Measurements from ENCODE around the gene KLF13. TPM values are rescaled to one million over a fixed set of nuclear protein-coding genes. Genes with fewer than 3 reads are reported as not detected.
A peak's percentile ranks its signal among the peaks of the same experiment; 100 is the strongest.

The KLF13 gene
- total RNA-seq, 1 experiment from 2014 or later: 14.1 TPM

DNA sequence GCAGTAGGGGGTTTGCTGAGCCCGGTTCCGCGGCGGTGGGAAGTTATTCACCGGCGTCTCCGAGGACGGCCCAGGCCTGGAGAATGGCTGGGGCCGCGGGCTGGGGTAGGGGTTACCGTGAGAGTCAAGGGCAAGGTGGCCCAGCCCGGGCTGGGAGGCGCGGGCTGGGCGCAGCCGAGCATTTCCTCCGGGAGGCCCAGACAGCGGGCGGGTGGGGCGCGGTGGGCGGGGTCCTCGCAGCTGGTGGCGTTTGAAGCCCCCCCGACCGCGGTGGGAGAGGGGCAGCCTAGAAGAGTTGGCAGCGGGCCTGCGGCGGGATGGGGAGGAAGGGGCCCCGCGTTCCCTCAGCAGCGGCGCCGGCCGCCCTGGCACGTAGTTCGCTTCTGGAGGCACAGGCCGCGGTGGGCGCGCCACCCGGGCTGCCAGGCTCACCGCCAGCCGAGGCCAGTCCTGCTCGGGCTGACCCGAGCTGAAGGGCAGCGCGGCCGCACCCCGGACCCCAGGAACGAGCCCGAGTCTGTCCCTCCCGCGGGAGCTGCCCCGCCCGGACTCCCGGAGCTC, 960 bp upstream of the KLF13 start:
- Mint-ChIP-seq H3K4me1 (ENCODE audit: low read depth, unreplicated experiment) (no peaks in the 10 kb centered on the region), H3K27me3 (ENCODE audit: unreplicated experiment) (no peaks in the 10 kb centered on the region), H3K36me3 (ENCODE audit: insufficient read depth, unreplicated experiment) (peaks cover 24% of the 10 kb centered on the region), H3K27ac (ENCODE audit: unreplicated experiment) (no peak overlapping the region), H3K4me3 (ENCODE audit: low read depth, unreplicated experiment) (peak overlapping the region; percentile 70), H3K9me3 (ENCODE audit: low read depth, unreplicated experiment) (no peaks in the 10 kb centered on the region)
- CTCF ChIA-PET: no interaction called here
- DNase-seq: peak; percentile 3
- TF ChIP-seq, protein P1, sequence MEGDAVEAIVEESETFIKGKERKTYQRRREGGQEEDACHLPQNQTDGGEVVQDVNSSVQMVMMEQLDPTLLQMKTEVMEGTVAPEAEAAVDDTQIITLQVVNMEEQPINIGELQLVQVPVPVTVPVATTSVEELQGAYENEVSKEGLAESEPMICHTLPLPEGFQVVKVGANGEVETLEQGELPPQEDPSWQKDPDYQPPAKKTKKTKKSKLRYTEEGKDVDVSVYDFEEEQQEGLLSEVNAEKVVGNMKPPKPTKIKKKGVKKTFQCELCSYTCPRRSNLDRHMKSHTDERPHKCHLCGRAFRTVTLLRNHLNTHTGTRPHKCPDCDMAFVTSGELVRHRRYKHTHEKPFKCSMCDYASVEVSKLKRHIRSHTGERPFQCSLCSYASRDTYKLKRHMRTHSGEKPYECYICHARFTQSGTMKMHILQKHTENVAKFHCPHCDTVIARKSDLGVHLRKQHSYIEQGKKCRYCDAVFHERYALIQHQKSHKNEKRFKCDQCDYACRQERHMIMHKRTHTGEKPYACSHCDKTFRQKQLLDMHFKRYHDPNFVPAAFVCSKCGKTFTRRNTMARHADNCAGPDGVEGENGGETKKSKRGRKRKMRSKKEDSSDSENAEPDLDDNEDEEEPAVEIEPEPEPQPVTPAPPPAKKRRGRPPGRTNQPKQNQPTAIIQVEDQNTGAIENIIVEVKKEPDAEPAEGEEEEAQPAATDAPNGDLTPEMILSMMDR (IDR thresholded peaks at IDR 0.05; ENCODE audit: unreplicated experiment): no peak
- intact Hi-C loops (cut with micrococcal nuclease; ENCODE audit: unreplicated experiment): loop anchor here (10.0 kb wide), 1 partner anchor 111 kb away; no protein-coding TSS in a partner anchor
- BruUV-seq (replicated peaks): no TSS peak

DNA sequence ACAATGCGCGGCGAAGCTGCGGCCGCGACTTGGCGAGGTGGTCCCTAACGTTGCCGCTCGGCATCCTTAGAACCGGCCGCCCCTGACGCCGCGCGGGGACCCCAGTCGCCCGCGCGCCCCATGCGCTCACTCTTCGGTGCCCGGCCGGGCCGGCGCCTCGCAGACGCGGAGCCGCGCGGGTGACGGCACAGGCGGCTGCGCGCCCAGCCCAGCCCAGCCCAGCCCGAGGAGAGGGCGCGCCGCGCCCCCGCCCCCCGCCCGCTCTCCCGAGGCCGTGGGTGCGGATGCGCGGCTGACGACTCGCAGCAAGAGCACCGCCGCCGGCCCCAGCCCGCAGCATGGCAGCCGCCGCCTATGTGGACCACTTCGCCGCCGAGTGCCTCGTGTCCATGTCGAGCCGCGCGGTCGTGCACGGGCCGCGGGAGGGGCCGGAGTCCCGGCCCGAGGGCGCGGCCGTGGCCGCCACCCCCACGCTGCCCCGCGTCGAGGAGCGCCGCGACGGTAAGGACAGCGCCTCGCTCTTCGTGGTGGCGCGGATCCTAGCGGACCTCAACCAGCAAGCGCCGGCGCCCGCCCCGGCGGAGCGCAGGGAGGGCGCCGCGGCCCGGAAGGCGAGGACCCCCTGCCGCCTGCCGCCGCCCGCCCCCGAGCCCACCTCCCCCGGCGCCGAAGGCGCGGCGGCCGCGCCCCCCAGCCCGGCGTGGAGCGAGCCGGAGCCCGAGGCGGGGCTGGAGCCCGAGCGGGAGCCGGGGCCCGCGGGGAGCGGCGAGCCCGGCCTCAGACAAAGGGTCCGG, 437 bp downstream of the KLF13 start:
- intact Hi-C loops (cut with micrococcal nuclease; ENCODE audit: unreplicated experiment): loop anchor here (10.0 kb wide), 1 partner anchor 112 kb away; no protein-coding TSS in a partner anchor
- CTCF ChIA-PET: no interaction called here
- no peak for DNase-seq
- Mint-ChIP-seq H3K27me3 (ENCODE audit: unreplicated experiment) (no peaks in the 10 kb centered on the region), H3K36me3 (ENCODE audit: insufficient read depth, unreplicated experiment) (peaks cover 24% of the 10 kb centered on the region), H3K4me1 (ENCODE audit: low read depth, unreplicated experiment) (no peaks in the 10 kb centered on the region), H3K27ac (ENCODE audit: unreplicated experiment) (no peak overlapping the region), H3K4me3 (ENCODE audit: low read depth, unreplicated experiment) (peak overlapping the region; percentile 69), H3K9me3 (ENCODE audit: low read depth, unreplicated experiment) (no peaks in the 10 kb centered on the region)
- no TSS peak for BruUV-seq (replicated peaks)
- TF ChIP-seq, protein P1 (IDR thresholded peaks at IDR 0.05; ENCODE audit: unreplicated experiment): no peak

DNA sequence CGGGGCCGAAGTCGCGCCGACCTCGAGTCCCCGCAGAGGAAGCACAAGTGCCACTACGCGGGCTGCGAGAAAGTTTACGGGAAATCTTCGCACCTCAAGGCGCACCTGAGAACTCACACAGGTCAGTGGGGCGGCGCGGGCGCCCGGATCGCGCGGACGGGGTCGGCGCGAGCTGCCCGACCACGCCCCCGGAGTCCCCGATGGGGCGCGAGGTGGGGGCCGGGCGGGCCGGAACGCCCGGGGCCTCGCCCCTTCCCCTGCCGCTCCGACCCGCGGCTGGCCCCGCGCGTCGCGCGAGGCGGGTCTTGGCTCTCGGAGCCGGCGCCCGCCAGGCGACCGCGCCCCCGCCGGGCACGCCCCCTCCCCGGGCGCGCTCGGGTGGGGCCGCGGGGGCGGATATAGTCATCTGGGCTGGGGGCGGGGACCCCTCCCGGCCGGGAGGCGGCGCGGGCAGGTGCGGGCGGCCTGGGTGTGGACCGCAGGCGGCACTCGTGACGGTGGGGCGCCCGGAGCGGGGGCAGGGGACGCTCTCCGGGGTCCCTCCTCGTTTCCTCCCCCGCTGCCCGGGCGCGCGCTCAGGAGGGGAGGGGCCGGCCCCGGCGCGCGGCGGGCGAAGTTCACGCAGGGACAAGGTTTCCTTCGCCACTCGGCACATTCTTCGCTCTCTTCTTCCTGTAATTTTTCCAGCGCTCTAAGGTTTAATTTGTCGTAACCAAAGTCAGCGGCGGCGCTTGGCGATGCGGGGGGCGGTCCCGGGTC, 1.2 kb downstream of the KLF13 start:
- peak; percentile 33 for DNase-seq
- H3K9me3 Mint-ChIP-seq (ENCODE audit: low read depth, unreplicated experiment): no peaks in the 10 kb centered on the region
- BruUV-seq (replicated peaks): no TSS peak
- CTCF ChIA-PET: interaction anchor here (0.6 kb wide), 1 partner anchor 17 kb away, joined by 3 read pairs; no protein-coding TSS in a partner anchor
- intact Hi-C loops (cut with micrococcal nuclease; ENCODE audit: unreplicated experiment): loop anchor here (10.0 kb wide), 1 partner anchor 113 kb away; no protein-coding TSS in a partner anchor
- TF ChIP-seq, protein P1 (IDR thresholded peaks at IDR 0.05; ENCODE audit: unreplicated experiment): no peak
- peak overlapping the region; percentile 67 for H3K27ac Mint-ChIP-seq (ENCODE audit: unreplicated experiment)
- no peaks in the 10 kb centered on the region for H3K4me1 Mint-ChIP-seq (ENCODE audit: low read depth, unreplicated experiment)
- peak overlapping the region; percentile 69 for H3K4me3 Mint-ChIP-seq (ENCODE audit: low read depth, unreplicated experiment)
- peaks cover 24% of the 10 kb centered on the region for H3K36me3 Mint-ChIP-seq (ENCODE audit: insufficient read depth, unreplicated experiment)
- no peaks in the 10 kb centered on the region for H3K27me3 Mint-ChIP-seq (ENCODE audit: unreplicated experiment)

DNA sequence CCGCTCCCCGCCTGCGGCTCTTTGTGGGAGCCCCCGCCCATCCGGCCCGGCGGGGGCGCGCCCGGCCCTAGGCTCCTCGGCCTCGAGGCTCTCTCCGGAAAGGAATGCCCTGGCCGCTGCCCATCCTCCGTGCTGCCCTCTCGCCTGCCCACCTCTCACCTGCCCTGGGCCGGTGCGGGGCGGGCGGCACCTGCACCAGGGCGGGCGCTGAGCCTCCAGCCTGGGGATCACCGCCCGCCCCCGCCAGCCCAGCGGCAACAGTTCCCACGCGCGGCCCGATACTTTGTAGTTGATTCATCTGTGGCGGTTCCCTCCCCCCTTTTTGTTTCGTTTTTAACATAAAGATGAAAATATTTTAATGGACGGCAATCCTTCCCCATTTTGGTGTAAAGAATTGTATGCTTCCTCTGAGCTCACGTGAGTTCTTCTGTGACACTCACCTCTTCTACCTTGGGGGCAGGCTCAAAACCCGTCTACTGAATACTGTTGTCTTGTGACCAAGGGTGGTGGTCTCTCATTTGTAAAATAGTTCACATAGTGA, 1.9 kb downstream of the KLF13 start:
- Mint-ChIP-seq H3K9me3 (ENCODE audit: low read depth, unreplicated experiment) (no peaks in the 10 kb centered on the region), H3K4me1 (ENCODE audit: low read depth, unreplicated experiment) (no peaks in the 10 kb centered on the region), H3K4me3 (ENCODE audit: low read depth, unreplicated experiment) (peak overlapping the region; percentile 69), H3K36me3 (ENCODE audit: insufficient read depth, unreplicated experiment) (peaks cover 24% of the 10 kb centered on the region), H3K27ac (ENCODE audit: unreplicated experiment) (peak overlapping the region; percentile 67), H3K27me3 (ENCODE audit: unreplicated experiment) (no peaks in the 10 kb centered on the region)
- intact Hi-C loops (cut with micrococcal nuclease; ENCODE audit: unreplicated experiment): loop anchor here (10.0 kb wide), 1 partner anchor 114 kb away; no protein-coding TSS in a partner anchor
- CTCF ChIA-PET: interaction anchor here (0.6 kb wide), 2 partner anchors 18 to 113 kb away, joined by 3 read pairs; no protein-coding TSS in a partner anchor
- TSS peak; percentile 24 for BruUV-seq (replicated peaks)
- peak; percentile 7 for DNase-seq
- TF ChIP-seq, protein P1 (IDR thresholded peaks at IDR 0.05; ENCODE audit: unreplicated experiment): no peak
